Raji (cell line): ENCODE results near the gene PAIP2.
A peak's percentile ranks its signal among the peaks of the same experiment; 100 is the strongest.

Experiments used
- POLR2A ChIP-seq: IDR thresholded peaks from 2 replicates; pipeline ENCODE4 v1.6.1; 2011; ENCODE audit warnings: low read depth, low read length, control low read depth; ENCODE audit not compliant: insufficient read depth

PAIP2 gene

DNA sequence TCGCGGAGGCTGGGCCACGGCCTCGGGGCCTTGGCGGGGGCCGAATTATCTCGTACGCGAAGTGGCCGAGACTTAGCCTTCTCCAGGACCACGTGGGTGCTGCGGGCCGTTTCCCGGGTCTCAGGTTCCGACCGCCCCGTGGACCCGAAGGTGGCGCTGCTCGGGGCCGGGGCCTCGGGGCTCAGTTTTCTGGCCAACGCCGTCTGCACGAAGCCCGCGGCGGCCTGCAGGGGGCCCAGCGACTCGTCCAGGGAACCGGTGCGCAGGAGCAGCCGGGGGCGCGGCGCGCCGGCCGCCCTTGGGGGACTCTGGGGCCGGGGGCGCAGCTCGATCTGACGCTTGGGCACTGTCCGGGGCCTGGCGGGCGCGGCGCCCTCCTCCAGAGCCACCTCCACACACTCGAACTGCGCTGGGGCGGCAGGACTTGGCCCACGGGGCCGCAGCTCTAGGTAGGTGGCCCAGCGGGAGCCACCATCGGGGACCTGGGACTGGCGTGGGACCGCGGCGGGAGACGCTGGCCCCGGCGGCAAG lies 52.5 kb downstream of the PAIP2 start:
- peak; percentile 23; the same call in 1 of the 2 replicates for TF ChIP-seq POLR2A

- TF ChIP-seq POLR2A = 0 out of 2 replicates have a peak, but pooled peaks have one; percentile 16
These were observed 53.3 kb downstream of the PAIP2 start, which contains the start of gene PROB1 for GRCh38 chr5:139394654-139395566. Gene PROB1, minus strand, starts transcription at chr5:139395104. Its CDS starts 23 bp downstream, at chr5:139395081.

DNA sequence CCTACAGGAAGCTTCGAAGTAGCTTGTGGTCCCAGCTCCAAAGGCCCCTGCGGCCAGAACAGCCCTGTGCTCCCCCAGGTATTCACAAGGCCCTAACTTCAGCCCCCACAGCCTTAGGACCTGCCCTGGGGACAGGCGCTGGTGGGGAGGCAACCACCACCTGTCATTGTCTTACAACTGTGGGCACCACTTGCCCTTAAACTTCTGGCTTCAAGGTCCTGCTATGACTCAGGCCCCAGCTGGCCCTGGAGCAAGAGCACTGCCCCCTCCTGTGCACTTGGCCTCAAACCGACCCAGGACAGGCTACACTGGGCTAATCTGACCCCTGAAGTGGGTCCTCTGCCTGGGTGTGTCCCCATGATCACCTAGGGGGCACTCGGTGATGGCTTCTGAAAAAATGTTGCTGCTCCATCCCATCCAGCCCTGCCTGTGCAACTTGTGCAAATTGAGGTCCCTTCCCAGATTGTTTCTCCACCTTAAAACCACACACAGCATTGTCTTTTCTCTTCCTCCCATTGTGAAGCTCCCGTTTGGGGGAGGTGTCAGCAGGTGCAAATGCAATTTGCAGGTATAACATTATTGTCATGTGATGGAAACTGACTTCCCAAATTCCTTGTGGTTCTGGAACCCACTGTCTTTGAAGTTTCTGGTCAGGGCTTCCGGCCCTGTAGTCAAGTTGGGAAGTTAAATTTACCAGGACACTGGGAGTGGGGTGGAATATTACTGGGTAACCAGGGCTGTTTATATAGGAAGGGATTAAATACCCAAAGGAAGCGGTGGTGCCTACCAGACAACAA lies 54.4 kb downstream of the PAIP2 start:
- peak; percentile 11; the same call in 1 of the 2 replicates for TF ChIP-seq POLR2A

DNA sequence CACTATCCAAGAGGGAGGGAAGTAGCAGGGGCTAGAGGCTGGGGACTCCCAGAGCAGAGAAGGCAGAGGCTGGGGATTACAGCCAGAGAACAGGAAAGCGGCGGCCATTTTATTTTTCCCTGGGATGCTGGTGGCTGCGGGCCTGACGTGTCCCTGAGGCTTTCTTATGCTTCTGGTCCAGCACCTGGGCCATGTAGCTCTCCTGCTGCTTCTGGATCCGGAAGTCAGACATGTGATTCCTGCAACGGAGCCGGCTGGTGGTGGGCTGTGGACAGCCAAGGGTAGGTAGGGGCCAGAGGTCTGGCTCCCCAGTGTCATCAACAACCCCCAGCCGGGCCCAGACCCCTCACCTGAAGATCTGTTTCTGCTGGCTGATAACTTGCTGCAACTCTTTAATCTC lies 55.0 kb downstream of the PAIP2 start:
- TF ChIP-seq POLR2A = no peak; the same call in 1 of the 2 replicates

DNA sequence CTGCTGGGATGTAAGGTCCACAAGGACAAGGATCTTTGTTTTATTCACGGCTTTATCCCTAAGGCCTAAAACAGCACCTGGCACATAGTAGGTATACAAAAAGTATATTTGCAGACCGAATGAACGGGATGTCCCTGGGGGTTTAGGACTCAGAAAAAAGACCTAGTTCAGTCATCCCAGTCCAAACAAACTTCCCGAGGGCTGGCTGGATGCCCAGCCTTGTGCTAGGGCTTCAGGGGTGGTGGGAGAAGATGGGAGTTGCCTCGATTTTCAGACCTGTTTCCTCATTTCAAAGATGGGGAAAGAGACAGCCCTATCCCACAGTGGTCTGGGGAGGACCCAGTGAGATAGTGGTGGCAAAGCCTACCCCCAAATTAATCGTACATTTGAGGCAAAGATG lies 56.3 kb downstream of the PAIP2 start:
- no peak for TF ChIP-seq POLR2A

DNA sequence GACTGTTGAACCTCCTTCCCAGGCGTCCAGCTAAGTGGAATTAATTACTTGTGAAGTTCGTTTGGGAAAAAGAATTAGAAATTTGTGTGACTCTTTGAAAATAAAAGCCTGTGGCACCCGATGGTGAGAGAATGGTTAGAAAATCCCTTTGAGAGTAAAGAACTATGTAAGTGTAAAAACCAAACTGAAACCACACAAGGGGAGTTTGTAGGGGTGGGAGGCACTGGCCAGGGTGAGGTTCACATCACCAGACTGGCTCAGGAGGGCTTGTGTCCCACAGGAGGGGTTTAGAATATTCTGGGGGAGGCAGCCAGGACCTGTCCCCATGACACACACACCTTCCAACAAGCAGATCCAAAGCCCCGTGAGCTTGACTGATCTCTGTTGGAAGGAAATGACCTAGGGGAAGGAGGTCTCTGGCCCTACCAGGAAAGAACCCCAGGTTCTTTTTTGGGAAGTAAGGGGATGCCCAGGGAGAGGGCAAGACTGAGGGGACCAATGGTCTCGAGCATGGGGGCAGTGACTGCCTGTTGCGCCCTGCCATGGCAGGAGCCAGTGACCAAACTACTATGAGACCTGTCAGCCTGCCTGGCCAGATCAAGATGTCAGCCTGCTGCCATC lies 58.0 kb downstream of the PAIP2 start:
- TF ChIP-seq POLR2A = peak; percentile 39; the same call in 1 of the 2 replicates

DNA sequence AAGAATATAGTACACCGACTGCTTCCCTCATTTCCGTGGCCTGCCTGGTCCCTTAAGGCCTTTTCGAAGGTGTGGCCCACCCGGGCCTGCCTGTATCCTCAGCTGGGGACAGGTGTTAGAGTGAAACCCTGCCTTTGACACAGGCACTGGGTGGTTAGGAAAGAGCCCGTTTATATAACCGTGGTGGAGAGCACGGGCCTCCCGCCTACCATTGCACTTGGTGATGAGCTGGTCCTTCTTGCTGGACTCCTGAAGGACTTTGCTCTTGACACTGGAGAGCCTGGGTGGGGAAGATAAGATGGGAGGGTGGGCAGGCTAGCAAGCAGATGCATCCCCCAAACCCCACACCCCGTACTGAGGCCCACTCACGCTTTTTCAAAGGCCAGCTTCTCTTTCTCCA lies 59.9 kb downstream of the PAIP2 start:
- TF ChIP-seq POLR2A = peak; percentile 19; the same call in 1 of the 2 replicates

DNA sequence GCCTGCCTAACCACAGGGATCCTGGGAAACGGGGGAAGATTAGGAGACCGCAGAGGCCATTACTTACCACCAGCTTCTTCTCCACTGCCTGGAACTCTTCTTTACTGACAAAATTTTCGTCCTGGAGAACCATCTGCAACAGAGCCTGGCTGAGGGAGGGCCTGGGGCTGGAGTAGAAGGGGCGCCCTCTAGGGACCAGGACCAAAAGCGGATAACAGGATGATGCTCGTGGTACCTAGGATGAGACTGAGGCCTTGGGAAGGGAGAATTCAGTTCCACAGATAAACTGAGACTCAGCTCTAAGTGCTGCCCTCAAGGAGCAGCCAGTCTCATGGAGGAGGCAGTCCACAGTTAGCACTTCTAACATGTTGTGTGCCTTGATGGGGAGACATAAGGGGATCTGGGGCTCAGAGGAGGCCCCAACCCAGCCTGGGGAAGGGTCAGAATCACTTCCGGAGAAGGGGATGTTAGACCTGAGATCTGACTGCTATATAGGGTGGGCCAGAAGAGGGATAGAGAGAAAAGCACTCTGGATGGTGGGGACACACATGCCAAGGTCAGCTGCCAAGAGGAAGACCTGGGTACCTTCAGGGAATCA lies 61.0 kb downstream of the PAIP2 start:
- TF ChIP-seq POLR2A = no peak

DNA sequence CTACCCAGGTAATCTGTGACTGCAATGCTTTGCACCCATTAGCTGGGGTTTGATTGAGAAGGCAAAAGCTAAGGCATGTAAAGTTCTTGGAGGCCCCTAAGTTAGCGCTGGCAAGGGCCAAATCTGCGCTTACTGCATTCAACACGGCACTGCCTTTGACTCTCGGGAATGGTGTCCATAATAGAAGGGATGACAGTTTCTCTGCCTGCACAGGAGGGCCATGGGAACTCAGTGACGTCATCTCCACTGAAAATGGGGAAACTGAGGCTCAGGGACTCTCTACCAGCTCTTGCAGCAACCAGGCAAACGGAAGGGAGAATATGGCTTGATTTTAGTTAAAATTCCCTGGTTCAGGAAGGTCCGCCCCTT lies 61.7 kb downstream of the PAIP2 start:
- no peak; the same call in 1 of the 2 replicates for TF ChIP-seq POLR2A

DNA sequence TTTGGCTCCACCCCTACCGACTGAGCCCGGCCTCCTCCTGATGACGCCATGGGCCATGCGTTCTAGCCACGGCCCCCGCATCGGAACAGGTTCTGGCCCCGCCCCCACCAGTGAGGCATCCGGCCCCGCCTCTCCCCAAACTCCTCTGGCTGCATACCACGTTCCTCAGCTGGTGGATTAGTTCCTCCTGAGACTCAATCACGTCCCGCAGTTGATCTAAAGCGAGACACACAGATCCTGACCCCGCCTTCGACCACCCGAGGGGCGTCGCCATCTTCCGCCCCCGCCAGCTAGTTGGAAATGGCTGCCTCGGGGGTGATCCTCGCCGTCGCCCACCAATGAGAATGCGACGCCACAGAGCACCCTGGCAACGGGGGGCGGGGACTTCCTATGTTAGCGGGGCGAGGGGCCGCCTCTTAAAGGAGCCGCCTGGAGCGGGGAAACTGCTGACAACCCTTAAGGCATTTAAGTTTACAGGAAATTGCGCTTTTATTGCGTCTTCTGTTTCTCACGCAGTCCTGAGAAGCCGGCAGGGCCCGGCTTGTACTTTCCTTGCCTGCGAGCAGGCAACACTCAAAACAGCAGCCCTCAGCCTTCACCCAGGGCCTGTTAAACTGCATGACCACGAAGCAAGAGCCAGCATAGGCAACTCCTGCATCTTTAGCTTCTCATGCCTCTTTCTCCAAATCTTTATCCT lies 62.3 kb downstream of the PAIP2 start, which contains the start of gene SPATA24:
SPATA24 (minus strand) TSS at position 303 of the 697 bp plus-strand sequence; CDS start at position 274, 29 bp downstream.
- peak; percentile 59 for TF ChIP-seq POLR2A

DNA sequence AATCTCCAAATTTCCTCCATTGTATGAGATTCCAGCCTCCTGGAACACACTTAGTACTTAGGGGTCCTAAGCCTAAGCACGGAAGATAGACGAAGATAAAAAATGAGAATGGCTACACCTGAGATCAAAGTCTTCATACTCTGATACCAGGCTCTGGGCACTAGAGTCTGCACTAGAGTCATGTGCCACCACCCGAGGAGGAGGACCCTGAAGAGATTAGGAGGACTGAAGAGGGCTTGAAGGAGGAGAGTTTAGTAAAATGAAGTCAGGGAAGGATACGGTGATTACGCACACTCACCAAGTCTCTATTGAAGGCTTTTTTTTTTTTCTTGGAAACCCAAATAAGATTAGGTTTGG lies 62.8 kb downstream of the PAIP2 start:
- no peak for TF ChIP-seq POLR2A

DNA sequence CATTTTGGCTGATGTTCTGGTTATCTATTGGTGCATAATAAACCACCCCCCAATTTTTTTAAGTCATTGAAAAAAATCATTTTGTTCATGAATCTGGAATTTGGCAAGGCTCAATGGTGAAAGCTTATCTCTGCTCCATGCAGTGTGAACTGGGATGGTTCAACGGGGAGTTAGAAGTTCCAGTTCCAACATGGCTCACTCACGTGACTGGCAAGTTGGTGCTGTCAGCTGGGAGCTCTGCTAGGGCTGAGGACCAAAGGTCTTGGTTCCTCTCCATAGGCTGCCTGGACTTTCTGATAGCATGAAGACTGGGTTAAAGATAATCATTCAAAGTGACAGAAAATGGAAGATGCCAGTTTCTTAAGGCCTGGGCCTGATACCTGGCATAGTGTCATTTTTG lies 65.3 kb downstream of the PAIP2 start:
- no peak for TF ChIP-seq POLR2A

DNA sequence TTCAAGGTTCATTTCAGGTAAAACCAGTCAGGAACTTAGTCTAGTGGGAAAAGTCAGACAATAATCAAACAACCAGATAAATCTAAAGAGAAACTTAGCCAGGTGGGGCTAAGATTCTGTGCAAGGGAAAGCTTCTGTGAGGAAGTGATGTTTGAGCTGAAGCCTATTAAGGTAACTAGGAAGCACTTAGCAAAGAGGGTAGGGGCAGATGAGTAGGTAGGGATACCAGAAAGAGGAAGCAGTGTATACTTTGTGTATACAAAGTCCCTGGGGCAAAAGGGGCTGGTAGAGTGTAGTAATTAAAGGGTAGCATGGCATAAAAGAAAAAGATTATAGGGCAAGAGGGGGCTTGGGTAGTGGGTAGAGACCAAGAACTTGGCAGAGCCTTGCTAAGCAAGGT lies 65.9 kb downstream of the PAIP2 start:
- 0 out of 2 replicates have a peak, but pooled peaks have one; percentile 22 for TF ChIP-seq POLR2A

GRCh38 chr5:139408191-139408590 lies 66.5 kb downstream of the PAIP2 start:
- no peak for TF ChIP-seq POLR2A
